Measurements from ENCODE around the gene FRMD4A.
"Not testable (repeated sequence)": the region's sequence is repeated elsewhere in the genome, so short reads cannot be mapped to it uniquely, and the experiment has no call there.

The FRMD4A gene

DNA sequence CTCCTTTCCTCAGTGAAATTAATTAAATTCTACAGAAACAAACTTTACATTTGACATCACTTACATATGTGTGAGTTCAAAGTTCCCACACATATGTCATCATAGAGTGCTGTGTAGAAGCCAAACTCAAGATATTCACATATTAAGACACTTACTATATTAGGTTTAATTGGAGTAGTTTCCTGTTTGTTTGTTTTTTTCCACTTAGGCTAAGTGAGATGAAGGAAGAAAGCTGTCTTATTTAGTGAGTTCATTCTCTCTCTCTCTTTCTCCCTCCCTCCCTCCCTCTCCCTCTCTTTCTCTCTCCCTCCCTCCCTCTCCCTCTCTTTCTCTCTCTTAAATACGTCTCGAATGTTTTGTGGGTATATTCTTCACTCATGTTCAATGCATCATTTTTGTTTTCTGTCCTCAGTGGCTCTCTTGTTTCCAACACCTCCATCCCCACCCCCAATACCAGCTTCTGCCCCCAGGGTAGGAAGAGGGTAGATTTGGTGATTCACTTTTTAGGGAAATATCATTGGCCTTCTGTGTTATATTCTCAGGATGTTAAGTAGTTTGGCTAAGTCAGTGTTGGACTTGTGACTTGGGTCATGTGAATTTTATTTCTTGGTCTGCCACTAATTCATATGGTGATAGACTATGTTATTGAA lies 262.0 kb downstream of the FRMD4A start:
- TF ChIP-seq, protein P1, sequence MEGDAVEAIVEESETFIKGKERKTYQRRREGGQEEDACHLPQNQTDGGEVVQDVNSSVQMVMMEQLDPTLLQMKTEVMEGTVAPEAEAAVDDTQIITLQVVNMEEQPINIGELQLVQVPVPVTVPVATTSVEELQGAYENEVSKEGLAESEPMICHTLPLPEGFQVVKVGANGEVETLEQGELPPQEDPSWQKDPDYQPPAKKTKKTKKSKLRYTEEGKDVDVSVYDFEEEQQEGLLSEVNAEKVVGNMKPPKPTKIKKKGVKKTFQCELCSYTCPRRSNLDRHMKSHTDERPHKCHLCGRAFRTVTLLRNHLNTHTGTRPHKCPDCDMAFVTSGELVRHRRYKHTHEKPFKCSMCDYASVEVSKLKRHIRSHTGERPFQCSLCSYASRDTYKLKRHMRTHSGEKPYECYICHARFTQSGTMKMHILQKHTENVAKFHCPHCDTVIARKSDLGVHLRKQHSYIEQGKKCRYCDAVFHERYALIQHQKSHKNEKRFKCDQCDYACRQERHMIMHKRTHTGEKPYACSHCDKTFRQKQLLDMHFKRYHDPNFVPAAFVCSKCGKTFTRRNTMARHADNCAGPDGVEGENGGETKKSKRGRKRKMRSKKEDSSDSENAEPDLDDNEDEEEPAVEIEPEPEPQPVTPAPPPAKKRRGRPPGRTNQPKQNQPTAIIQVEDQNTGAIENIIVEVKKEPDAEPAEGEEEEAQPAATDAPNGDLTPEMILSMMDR (IDR thresholded peaks at IDR 0.05; ENCODE audit: unreplicated experiment in 3 of 3), result no peak
- Mint-ChIP-seq H3K4me3 (no peak overlapping the region), H3K27me3 (ENCODE audit: low read depth) (peaks cover 11% of the 10 kb centered on the region), H3K36me3 (ENCODE audit: low read depth) (no peaks in the 10 kb centered on the region), H3K4me1 (peaks cover 23% of the 10 kb centered on the region), H3K9me3 (peaks cover 14% of the 10 kb centered on the region), H3K27ac (no peak overlapping the region)

DNA sequence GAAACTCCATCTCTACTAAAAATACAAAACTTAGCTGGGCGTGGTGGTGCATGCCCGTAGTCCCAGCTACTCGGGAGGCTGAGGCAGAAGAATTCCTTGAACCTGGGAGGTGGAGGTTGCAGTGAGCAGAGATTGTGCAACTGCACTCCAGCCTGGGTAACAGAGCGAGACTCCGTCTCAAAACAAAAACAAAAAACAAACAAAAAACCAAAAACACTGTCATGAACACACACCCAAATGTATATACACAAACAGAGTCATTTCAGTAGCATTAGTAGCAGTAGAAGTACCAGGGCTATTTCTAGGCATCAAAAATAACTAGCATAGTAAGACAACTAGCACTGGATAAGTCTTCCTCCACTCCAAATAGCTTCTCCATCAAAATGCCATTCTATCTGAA lies 263.1 kb downstream of the FRMD4A start:
- peaks cover 11% of the 10 kb centered on the region for H3K27me3 Mint-ChIP-seq (ENCODE audit: low read depth)

DNA sequence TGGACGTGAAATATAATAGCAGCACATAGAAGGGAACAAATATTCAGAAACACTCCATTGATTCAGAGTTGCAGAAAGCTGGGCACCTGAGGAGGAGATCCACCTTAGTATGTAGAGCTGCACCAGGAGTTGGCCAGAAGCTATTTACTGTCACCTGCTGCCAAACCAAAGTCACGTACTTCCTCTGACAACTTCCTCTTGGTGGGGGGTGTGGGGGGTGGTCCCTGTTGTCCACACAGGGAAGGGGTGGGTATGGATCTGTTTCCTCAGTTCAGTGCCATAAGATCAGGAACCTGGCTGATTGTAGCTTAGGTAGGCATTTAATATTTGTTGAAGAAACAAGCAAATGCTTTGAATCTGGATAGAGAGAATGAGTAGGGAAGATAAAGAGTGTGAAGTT lies 264.6 kb downstream of the FRMD4A start:
- peaks cover 11% of the 10 kb centered on the region for H3K27me3 Mint-ChIP-seq (ENCODE audit: low read depth)
- no peak overlapping the region for H3K4me3 Mint-ChIP-seq
- no peaks in the 10 kb centered on the region for H3K36me3 Mint-ChIP-seq (ENCODE audit: low read depth)
- H3K9me3 Mint-ChIP-seq, result peaks cover 15% of the 10 kb centered on the region
- peaks cover 8% of the 10 kb centered on the region for H3K4me1 Mint-ChIP-seq
- H3K27ac Mint-ChIP-seq, result no peak overlapping the region
- TF ChIP-seq, protein P1 (IDR thresholded peaks at IDR 0.05; ENCODE audit: unreplicated experiment in 3 of 3), result no peak

More for the DNA sequence above, 263.1 kb downstream of the FRMD4A start:
- H3K27ac Mint-ChIP-seq; H3K36me3 Mint-ChIP-seq (ENCODE audit: low read depth); H3K4me3 Mint-ChIP-seq: not testable (repeated sequence)
- Mint-ChIP-seq H3K9me3 (peaks cover 14% of the 10 kb centered on the region), H3K4me1 (peaks cover 14% of the 10 kb centered on the region)

DNA sequence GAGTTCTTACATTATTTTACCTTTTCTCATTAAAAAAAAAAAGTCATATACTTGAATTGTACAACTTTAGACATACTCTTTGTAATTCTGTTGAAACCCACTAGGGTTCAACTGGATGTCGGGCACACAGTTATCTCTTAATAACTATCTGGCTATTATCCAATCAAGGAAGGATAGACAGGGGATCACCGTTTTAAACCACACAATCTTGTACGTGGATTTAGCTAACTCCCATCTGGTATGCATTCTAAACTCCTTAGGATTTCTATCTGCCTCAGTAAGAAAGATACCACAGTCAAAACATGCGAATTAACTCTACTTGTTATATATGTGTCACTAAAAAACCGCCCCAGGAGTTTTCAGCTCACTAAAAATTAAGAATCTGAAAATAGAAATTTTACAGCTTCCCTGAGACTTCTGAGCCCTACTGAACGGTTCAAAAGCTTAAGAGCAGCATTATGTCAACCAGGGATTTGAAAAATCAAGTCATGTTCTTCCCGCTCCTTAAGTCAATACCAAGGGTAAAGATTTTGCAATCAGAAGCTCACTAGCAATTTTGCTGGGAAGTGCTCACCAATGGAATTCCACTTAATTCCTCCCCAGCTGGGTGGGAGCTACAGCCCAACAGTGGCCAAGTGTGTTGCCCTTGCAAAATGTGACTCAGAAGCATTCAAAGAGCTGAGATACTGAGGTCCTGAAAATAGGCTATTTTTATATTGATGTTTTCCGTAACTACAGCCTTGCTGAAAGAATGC lies 267.0 kb downstream of the FRMD4A start:
- H3K27ac Mint-ChIP-seq, result no peak overlapping the region
- peaks cover 6% of the 10 kb centered on the region for H3K27me3 Mint-ChIP-seq (ENCODE audit: low read depth)
- no peak overlapping the region for H3K4me3 Mint-ChIP-seq
- no peaks in the 10 kb centered on the region for H3K36me3 Mint-ChIP-seq (ENCODE audit: low read depth)
- TF ChIP-seq, protein P1 (IDR thresholded peaks at IDR 0.05; ENCODE audit: unreplicated experiment in 3 of 3), result no peak
- peaks cover 15% of the 10 kb centered on the region for H3K9me3 Mint-ChIP-seq
- H3K4me1 Mint-ChIP-seq, result peaks cover 8% of the 10 kb centered on the region

DNA sequence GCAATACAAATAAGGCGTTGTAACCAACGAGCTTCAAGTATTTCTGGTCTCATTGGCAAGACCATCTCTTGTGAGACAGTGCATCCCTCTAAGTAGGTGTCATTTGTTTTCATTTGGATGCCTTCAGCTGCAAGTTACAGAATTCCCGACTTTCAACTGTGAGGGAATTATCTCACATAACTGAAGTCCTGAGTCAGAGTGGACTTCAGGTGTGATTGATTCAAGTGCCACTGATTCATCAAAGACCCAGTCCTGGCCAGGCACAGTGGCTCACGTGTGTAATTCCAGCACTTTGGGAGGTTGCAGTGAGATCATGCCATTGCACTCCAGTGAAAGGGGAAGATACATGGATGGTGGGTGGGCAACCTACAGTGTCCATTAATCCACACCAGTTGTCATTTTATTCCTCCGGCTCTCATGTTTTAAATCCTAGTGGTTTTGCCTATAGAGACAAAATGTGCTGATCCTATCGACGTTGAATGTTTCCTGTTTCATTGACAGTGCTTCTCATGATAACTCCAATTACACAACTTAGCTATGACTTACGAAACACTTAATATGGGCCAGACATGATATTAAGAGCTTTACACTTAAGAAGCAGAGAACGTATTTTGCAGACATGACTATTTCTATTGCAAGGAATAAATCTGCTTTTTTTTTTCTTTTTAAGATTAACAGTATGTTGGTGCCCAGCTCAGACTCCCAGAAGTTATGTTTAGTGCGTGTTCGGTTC lies 268.0 kb downstream of the FRMD4A start:
- H3K27me3 Mint-ChIP-seq (ENCODE audit: low read depth), result peaks cover 6% of the 10 kb centered on the region
- no peak overlapping the region for H3K27ac Mint-ChIP-seq
- no peak overlapping the region for H3K4me3 Mint-ChIP-seq
- peaks cover 12% of the 10 kb centered on the region for H3K9me3 Mint-ChIP-seq
- no peaks in the 10 kb centered on the region for H3K36me3 Mint-ChIP-seq (ENCODE audit: low read depth)
- TF ChIP-seq, protein P1 (IDR thresholded peaks at IDR 0.05; ENCODE audit: unreplicated experiment in 3 of 3), result no peak
- peaks cover 8% of the 10 kb centered on the region for H3K4me1 Mint-ChIP-seq

DNA sequence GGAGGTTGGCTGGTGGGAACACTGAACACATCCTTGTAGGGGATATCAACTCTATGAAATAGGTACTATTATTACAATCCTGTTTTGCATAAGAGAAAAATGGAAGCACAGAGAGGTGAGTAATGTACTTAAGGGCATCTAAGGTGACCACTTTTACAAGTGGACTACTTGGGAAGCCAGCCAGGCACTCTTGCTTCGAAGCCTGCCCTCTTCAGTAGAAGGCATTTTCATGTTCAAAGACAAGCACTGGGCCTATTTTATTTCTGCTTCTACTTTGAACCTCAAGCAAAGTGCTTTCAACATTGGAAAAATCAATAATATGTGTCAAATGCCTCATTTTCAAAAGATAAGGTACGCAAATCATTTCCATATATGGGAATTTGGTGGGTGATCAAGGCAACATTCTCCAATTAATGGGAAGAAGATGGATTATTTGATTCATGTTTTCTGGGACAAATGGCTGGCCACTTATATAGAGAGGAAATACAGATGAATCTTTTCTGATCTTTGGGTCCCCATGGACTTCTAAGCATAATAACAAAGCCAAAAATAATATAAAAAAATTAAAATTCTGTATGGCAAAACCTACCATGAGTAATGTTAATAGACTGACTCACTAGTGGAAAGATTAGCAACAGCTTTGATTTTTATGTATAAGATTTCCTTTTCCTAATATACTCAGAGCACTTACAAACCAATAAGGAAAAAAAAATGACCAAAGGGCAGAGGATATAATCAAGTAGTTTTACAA lies 270.2 kb downstream of the FRMD4A start:
- H3K36me3 Mint-ChIP-seq (ENCODE audit: low read depth), result peaks cover under 1% of the 10 kb centered on the region
- peaks cover 19% of the 10 kb centered on the region for H3K4me1 Mint-ChIP-seq
- peaks cover 9% of the 10 kb centered on the region for H3K9me3 Mint-ChIP-seq
- TF ChIP-seq, protein P1 (IDR thresholded peaks at IDR 0.05; ENCODE audit: unreplicated experiment in 3 of 3), result no peak
- H3K27ac Mint-ChIP-seq, result no peak overlapping the region
- no peak overlapping the region for H3K4me3 Mint-ChIP-seq
- peaks cover 4% of the 10 kb centered on the region for H3K27me3 Mint-ChIP-seq (ENCODE audit: low read depth)

Data from nephron (organoid).